HepG2 (cell line): ENCODE data around the gene AP3D1. TPM values are rescaled to one million over a fixed set of nuclear protein-coding genes. Genes with fewer than 3 reads are reported as not detected.

Source experiments
- ADNP ChIP-seq: sonication (generic); formaldehyde crosslinking; IDR thresholded peaks from 2 replicates; pipeline ENCODE4 v1.4.0; 2020; ENCODE audit warnings: missing genetic modification reagents
- AGO2 ChIP-seq: fragments of 200-400 bp; formaldehyde crosslinking; optimal IDR thresholded peaks from 2 replicates; pipeline ENCODE3; 2017; ENCODE audit warnings: mild to moderate bottlenecking, low read depth, low read length, moderate library complexity
- DPF2 ChIP-seq: sonication (generic); formaldehyde crosslinking; IDR thresholded peaks from 2 replicates; pipeline ENCODE4 v1.4.0; 2020; ENCODE audit warnings: mild to moderate bottlenecking, low read depth, missing genetic modification reagents, borderline replicate concordance
- EHMT2 ChIP-seq: fragments of 200-600 bp; sonication (generic); IDR thresholded peaks from 2 replicates; pipeline ENCODE4 v1.7.0; 2017; ENCODE audit warnings: antibody characterized with exemption, low read depth, low read length, borderline replicate concordance
- GABPB1 ChIP-seq: IDR thresholded peaks from 2 replicates; pipeline ENCODE4 v1.6.1; 2016; ENCODE audit warnings: mild to moderate bottlenecking, missing genetic modification reagents, moderate library complexity, missing compliant biosample characterization
- HDAC1 ChIP-seq: sonication (generic); formaldehyde crosslinking; IDR thresholded peaks from 2 replicates; pipeline ENCODE4 v1.5.1; 2020; ENCODE audit warnings: mild to moderate bottlenecking, missing genetic modification reagents
- HNRNPL ChIP-seq: fragments of 200-400 bp; formaldehyde crosslinking; IDR thresholded peaks from 2 replicates; pipeline ENCODE4 v1.6.1; 2017; ENCODE audit warnings: mild to moderate bottlenecking, low read depth, low read length
- U2AF2 ChIP-seq: fragments of 200-400 bp; formaldehyde crosslinking; IDR thresholded peaks from 2 replicates; pipeline ENCODE4 v1.6.1; 2017; ENCODE audit warnings: low read depth, mild to moderate bottlenecking, low read length
- ZBTB21 ChIP-seq: sonication (generic); formaldehyde crosslinking; IDR thresholded peaks from 2 replicates; pipeline ENCODE4 v1.4.0; 2020; ENCODE audit warnings: missing genetic modification reagents
- ZNF253 ChIP-seq: sonication (generic); formaldehyde crosslinking; IDR thresholded peaks from 2 replicates; pipeline ENCODE4 v1.8.0; 2022; ENCODE audit warnings: mild to moderate bottlenecking, missing genetic modification reagents, borderline replicate concordance
- ZNF326 ChIP-seq: sonication (generic); formaldehyde crosslinking; IDR thresholded peaks from 2 replicates; pipeline ENCODE4 v1.4.0; 2020; ENCODE audit warnings: missing genetic modification reagents, borderline replicate concordance
- ZNF484 ChIP-seq: sonication (generic); formaldehyde crosslinking; IDR thresholded peaks from 2 replicates; pipeline ENCODE4 v1.5.1; 2020; ENCODE audit warnings: mild to moderate bottlenecking, low read depth, missing genetic modification reagents, borderline replicate concordance
- ZNF660 ChIP-seq: sonication (generic); formaldehyde crosslinking; IDR thresholded peaks from 2 replicates; pipeline ENCODE4 v1.5.1; 2020; ENCODE audit warnings: mild to moderate bottlenecking, low read depth, missing genetic modification reagents, borderline replicate concordance
- ZNF792 ChIP-seq: IDR thresholded peaks from 2 replicates; pipeline ENCODE4 v1.6.1; 2016
- polyA plus RNA-seq, 8 experiments: library from polyadenylated mRNA; depleted of rRNA in 3 of 8; stranded (reverse) in 7 of 8; unstranded in 1 of 8; fragments of >200 nt; fragmentation: Illumina TruSeq in 4 of 8; extraction: Trizol in 4 of 8; gene quantifications; 2 replicates each; pipeline versions ENCODE4 v1.2.1 to v1.2.3, GENCODE V29; 2011 to 2016; ENCODE audit warnings: low read depth in 4 of 8, missing spikeins in 1 of 8, mixed read lengths in 1 of 8; ENCODE audit not compliant: insufficient read depth in 1 of 8
- total RNA-seq, 5 experiments: library from RNA; depleted of rRNA; stranded (reverse); fragments of >200 nt; fragmentation: Illumina TruSeq; extraction: Trizol; gene quantifications; 2 replicates each; pipeline ENCODE4 v1.2.3, GENCODE V29; 2016; ENCODE audit warnings: low read depth in 1 of 5
- TF ChIP-seq, protein P1 (sequence below): sonication (generic); formaldehyde crosslinking; IDR thresholded peaks from 2 replicates; pipeline ENCODE4 v1.5.1; 2020; ENCODE audit warnings: mild to moderate bottlenecking, missing genetic modification reagents
- TF ChIP-seq, protein P2 (sequence below), 2 experiments: sonication (generic) in 1 of 2; formaldehyde crosslinking in 1 of 2; IDR thresholded peaks; 2 replicates each; pipeline versions ENCODE4 v1.6.1 to v1.9.0; 2014 to 2022; ENCODE audit warnings: antibody characterized with exemption in 1 of 2, borderline replicate concordance in 1 of 2, inconsistent platforms in 1 of 2, low read depth in 1 of 2, missing genetic modification reagents in 1 of 2
- TF ChIP-seq, protein P3 (sequence below): sonication (generic); formaldehyde crosslinking; IDR thresholded peaks from 2 replicates; pipeline ENCODE4 v1.9.0; 2021; ENCODE audit warnings: missing genetic modification reagents, mild to moderate bottlenecking, borderline replicate concordance

AP3D1 gene
- total and polyA plus RNA-seq, 2 of the 13 experiments (the other 11 are each of a cell fraction or from before 2014, with no cell fraction given): 68.0 to 82.6 TPM

DNA sequence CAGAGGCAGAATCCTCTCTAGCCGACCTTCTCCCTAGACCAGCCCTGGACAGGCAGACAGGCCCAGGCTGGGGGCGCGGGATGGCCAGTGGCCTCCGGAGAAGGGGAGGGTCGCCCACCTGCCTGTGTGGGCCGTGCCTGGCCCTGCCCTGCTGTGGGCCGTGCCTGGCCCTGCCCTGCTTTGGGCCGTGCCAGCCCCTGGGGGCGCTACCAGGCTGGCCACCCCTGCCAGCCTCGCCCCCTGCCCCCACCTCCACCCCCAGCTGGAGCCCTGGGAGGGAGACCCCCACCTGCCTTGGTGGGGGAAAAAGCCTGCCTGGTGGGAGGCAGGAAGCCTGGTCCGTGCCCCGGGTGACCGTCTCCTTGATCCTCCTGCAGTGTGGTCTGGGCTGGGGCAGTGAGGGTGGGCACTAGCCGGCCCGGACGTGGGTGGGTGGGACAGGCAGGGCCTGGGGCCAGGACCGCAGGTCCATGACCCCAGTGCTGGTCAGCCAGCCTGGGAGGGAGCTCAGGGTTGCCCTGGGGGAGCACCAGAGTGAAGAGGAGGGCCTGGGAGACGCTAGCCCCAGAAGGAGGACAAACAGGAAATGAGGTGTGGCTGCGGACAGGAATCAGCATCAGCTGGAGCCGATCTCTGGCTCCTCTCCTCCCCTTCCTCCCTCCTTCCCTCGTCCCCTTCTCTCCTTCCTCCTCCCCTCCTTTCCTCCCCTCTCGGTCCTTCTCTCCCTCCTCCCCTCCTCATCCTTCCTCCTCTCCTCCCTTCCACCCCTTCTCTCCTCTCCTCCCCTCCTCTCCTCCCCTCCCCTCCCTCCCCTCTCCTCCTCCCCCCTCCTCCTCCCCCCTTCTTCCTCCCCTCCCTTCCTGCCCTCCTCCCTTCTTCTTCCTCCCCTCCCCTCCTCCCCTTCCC is 95.2 kb downstream of the AP3D1 start (continued):
- peak; percentile 91 for TF ChIP-seq HNRNPL
- no peak for TF ChIP-seq U2AF2
- no peak for TF ChIP-seq DPF2 (CRISPR knock-in tag)
- TF ChIP-seq ZNF792 (CRISPR knock-in tag): peak; percentile 27; the same call in 1 of the 2 replicates
- TF ChIP-seq AGO2: no peak
- no peak for TF ChIP-seq ADNP
- TF ChIP-seq, protein P1, sequence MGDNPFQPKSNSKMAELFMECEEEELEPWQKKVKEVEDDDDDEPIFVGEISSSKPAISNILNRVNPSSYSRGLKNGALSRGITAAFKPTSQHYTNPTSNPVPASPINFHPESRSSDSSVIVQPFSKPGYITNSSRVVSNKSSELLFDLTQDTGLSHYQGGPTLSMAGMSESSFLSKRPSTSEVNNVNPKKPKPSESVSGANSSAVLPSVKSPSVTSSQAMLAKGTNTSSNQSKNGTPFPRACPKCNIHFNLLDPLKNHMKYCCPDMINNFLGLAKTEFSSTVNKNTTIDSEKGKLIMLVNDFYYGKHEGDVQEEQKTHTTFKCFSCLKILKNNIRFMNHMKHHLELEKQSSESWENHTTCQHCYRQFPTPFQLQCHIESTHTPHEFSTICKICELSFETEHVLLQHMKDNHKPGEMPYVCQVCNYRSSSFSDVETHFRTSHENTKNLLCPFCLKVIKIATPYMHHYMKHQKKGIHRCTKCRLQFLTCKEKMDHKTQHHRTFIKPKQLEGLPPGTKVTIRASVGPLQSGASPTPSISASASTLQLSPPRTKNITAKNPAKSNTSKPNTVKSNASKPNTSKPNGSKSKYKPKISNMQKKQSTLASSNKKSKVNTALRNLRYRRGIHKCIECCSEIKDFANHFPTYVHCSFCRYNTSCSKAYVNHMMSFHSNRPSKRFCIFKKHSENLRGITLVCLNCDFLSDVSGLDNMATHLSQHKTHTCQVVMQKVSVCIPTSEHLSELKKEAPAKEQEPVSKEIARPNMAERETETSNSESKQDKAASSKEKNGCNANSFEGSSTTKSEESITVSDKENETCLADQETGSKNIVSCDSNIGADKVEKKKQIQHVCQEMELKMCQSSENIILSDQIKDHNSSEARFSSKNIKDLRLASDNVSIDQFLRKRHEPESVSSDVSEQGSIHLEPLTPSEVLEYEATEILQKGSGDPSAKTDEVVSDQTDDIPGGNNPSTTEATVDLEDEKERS (CRISPR knock-in tag): peak; percentile 41; the same call in 1 of the 2 replicates
- TF ChIP-seq ZNF660 (CRISPR knock-in tag): no peak
- no peak for TF ChIP-seq ZNF253 (CRISPR knock-in tag)
- TF ChIP-seq ZNF484 (CRISPR knock-in tag): no peak
- TF ChIP-seq GABPB1 (CRISPR knock-in tag): peak; percentile 77
- no peak for TF ChIP-seq ZNF326 (CRISPR knock-in tag)
- TF ChIP-seq, protein P2, sequence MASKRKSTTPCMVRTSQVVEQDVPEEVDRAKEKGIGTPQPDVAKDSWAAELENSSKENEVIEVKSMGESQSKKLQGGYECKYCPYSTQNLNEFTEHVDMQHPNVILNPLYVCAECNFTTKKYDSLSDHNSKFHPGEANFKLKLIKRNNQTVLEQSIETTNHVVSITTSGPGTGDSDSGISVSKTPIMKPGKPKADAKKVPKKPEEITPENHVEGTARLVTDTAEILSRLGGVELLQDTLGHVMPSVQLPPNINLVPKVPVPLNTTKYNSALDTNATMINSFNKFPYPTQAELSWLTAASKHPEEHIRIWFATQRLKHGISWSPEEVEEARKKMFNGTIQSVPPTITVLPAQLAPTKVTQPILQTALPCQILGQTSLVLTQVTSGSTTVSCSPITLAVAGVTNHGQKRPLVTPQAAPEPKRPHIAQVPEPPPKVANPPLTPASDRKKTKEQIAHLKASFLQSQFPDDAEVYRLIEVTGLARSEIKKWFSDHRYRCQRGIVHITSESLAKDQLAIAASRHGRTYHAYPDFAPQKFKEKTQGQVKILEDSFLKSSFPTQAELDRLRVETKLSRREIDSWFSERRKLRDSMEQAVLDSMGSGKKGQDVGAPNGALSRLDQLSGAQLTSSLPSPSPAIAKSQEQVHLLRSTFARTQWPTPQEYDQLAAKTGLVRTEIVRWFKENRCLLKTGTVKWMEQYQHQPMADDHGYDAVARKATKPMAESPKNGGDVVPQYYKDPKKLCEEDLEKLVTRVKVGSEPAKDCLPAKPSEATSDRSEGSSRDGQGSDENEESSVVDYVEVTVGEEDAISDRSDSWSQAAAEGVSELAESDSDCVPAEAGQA (IDR thresholded peaks at IDR 0.05; ENCODE audit: low read depth): no peak
- TF ChIP-seq, protein P2 (CRISPR knock-in tag; IDR thresholded peaks at IDR 0.05; ENCODE audit: borderline replicate concordance): no peak
- no peak for TF ChIP-seq ZBTB21 (CRISPR knock-in tag)
- no peak for TF ChIP-seq EHMT2
- TF ChIP-seq, protein P3, sequence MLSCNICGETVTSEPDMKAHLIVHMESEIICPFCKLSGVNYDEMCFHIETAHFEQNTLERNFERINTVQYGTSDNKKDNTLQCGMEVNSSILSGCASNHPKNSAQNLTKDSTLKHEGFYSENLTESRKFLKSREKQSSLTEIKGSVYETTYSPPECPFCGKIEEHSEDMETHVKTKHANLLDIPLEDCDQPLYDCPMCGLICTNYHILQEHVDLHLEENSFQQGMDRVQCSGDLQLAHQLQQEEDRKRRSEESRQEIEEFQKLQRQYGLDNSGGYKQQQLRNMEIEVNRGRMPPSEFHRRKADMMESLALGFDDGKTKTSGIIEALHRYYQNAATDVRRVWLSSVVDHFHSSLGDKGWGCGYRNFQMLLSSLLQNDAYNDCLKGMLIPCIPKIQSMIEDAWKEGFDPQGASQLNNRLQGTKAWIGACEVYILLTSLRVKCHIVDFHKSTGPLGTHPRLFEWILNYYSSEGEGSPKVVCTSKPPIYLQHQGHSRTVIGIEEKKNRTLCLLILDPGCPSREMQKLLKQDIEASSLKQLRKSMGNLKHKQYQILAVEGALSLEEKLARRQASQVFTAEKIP (CRISPR knock-in tag): no peak
- TF ChIP-seq HDAC1 (CRISPR knock-in tag): peak; percentile 29; the same call in 1 of the 2 replicates
